ENCODE measurements around the gene NGDN.
A peak's percentile ranks its signal among the peaks of the same experiment; 100 is the strongest.

Gene NGDN

GRCh38 chr14:23470947-23471346, 1.4 kb downstream of the NGDN start:
- Histone ChIP-seq H3K27ac (replicated peaks) (no peak overlapping the region), H3K4me3 (replicated peaks; ENCODE audit: insufficient read depth, low read length) (no peak overlapping the region), H3K27me3 (ENCODE audit: insufficient read depth, poor library complexity, severe bottlenecking) (no peaks in the 10 kb centered on the region)
- no peak for DNase-seq (ENCODE audit: low read depth in 1 of 2, low spot score in 1 of 2)
- TF ChIP-seq, protein P1, sequence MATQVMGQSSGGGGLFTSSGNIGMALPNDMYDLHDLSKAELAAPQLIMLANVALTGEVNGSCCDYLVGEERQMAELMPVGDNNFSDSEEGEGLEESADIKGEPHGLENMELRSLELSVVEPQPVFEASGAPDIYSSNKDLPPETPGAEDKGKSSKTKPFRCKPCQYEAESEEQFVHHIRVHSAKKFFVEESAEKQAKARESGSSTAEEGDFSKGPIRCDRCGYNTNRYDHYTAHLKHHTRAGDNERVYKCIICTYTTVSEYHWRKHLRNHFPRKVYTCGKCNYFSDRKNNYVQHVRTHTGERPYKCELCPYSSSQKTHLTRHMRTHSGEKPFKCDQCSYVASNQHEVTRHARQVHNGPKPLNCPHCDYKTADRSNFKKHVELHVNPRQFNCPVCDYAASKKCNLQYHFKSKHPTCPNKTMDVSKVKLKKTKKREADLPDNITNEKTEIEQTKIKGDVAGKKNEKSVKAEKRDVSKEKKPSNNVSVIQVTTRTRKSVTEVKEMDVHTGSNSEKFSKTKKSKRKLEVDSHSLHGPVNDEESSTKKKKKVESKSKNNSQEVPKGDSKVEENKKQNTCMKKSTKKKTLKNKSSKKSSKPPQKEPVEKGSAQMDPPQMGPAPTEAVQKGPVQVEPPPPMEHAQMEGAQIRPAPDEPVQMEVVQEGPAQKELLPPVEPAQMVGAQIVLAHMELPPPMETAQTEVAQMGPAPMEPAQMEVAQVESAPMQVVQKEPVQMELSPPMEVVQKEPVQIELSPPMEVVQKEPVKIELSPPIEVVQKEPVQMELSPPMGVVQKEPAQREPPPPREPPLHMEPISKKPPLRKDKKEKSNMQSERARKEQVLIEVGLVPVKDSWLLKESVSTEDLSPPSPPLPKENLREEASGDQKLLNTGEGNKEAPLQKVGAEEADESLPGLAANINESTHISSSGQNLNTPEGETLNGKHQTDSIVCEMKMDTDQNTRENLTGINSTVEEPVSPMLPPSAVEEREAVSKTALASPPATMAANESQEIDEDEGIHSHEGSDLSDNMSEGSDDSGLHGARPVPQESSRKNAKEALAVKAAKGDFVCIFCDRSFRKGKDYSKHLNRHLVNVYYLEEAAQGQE (IDR thresholded peaks at IDR 0.05; ENCODE audit: insufficient replicate concordance, low read depth), result no peak
- TF ChIP-seq SPI1 (IDR thresholded peaks at IDR 0.05; ENCODE audit: borderline replicate concordance, low read depth) (no peak), POLR2AphosphoS5 (IDR thresholded peaks at IDR 0.05; ENCODE audit: low read depth) (no peak), GABPA (IDR thresholded peaks at IDR 0.05; ENCODE audit: low read depth) (no peak)
- TF ChIP-seq, protein P2, sequence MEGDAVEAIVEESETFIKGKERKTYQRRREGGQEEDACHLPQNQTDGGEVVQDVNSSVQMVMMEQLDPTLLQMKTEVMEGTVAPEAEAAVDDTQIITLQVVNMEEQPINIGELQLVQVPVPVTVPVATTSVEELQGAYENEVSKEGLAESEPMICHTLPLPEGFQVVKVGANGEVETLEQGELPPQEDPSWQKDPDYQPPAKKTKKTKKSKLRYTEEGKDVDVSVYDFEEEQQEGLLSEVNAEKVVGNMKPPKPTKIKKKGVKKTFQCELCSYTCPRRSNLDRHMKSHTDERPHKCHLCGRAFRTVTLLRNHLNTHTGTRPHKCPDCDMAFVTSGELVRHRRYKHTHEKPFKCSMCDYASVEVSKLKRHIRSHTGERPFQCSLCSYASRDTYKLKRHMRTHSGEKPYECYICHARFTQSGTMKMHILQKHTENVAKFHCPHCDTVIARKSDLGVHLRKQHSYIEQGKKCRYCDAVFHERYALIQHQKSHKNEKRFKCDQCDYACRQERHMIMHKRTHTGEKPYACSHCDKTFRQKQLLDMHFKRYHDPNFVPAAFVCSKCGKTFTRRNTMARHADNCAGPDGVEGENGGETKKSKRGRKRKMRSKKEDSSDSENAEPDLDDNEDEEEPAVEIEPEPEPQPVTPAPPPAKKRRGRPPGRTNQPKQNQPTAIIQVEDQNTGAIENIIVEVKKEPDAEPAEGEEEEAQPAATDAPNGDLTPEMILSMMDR (IDR thresholded peaks at IDR 0.05; ENCODE audit: insufficient read depth, low read length), result no peak

- DNase-seq (ENCODE audit: low read depth in 1 of 2, low spot score in 1 of 2), result peak; percentile 30 to 63
- TF ChIP-seq, protein P2 (IDR thresholded peaks at IDR 0.05; ENCODE audit: insufficient read depth, low read length), result peak; percentile 32
- TF ChIP-seq GABPA (IDR thresholded peaks at IDR 0.05; ENCODE audit: low read depth), result no peak
- no peaks in the 10 kb centered on the region for H3K27me3 ChIP-seq (ENCODE audit: insufficient read depth, poor library complexity, severe bottlenecking)
- no peak overlapping the region for H3K27ac ChIP-seq (replicated peaks)
- no peak overlapping the region for H3K4me3 ChIP-seq (replicated peaks; ENCODE audit: insufficient read depth, low read length)
These were observed 8.7 kb downstream of the NGDN start for GRCh38 chr14:23478109-23478759.

DNA sequence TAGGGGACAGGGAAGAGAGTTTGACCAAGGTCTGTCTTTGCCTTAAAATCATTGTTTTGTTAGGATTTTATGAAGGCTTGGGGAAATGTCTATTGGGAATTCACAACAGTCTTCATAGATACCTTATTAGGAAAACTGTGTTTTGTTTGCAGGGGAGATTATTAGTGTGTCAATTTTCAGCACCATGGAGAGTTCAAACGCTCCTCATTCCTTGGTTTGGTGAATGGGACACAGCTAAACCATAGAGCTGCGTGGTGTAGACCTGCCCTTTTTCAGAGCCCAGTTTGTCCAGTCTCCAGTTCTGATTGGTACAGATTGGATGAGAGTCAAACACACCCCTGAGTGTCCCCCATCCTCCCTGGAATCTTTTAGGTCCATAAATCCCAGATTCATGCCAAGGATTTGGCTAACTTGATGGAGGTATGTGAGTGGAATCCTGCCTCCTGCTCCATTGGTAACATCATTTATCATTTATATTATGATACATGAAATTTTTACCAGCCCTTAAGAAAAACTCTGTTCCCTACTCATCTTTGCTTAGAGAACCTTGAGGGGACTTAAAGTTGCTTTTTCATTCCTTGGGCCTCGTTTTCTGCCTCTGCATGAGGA, 12.0 kb downstream of the NGDN start:
- DNase-seq (ENCODE audit: low read depth in 1 of 2, low spot score in 1 of 2), result no peak
- H3K27me3 ChIP-seq (ENCODE audit: insufficient read depth, poor library complexity, severe bottlenecking), result no peaks in the 10 kb centered on the region
- H3K27ac ChIP-seq (replicated peaks), result no peak overlapping the region
- TF ChIP-seq GABPA (IDR thresholded peaks at IDR 0.05; ENCODE audit: low read depth), result no peak
- TF ChIP-seq, protein P1 (IDR thresholded peaks at IDR 0.05; ENCODE audit: insufficient replicate concordance, low read depth), result peak; percentile 93
- H3K4me3 ChIP-seq (replicated peaks; ENCODE audit: insufficient read depth, low read length), result no peak overlapping the region

DNA sequence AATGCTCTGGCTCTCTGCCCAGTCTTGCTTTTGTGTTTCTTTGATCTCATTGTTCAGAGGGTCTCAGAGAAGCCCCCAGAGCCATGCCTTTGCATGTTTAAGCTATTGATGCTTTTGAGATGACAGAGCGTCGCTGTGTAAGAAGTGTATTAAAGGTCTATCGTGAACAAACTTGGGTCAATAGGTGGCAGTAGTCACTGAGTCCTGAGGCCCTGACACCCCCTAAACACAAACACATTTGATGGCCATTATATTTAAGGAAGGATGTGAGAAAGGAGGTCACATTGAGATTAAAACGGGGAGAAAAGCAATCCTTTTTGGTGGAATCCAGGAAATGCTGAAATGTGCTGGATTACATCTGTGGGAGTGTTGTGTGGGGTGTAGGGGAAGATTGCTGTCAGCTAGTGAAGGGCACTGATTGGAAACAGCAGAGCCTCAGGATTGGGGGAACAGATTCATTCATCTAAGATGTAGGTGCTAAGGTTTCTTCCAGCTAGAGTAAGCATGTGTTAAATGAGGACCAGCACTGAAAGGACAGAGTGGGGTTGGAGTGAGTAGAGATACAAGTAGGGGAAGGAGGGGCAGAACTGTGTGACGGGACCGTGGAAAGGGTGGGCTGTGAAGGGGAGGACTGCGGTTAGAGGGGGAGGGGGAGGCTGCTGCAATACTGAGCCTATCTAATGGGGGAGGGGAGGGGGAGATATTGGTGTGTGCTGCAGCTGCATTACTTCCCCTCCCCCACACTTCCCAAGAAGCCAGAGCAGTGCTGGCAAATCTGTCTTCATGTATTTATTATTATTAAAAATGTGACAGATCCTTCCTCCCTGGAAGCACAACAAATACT, 12.7 kb downstream of the NGDN start:
- TF ChIP-seq GABPA (IDR thresholded peaks at IDR 0.05; ENCODE audit: low read depth), result no peak
- TF ChIP-seq, protein P1 (IDR thresholded peaks at IDR 0.05; ENCODE audit: insufficient replicate concordance, low read depth), result no peak

More for the DNA sequence above, 12.7 kb downstream of the NGDN start:
- DNase-seq (ENCODE audit: low read depth in 1 of 2, low spot score in 1 of 2), result no peak
- Histone ChIP-seq H3K4me3 (replicated peaks; ENCODE audit: insufficient read depth, low read length) (no peak overlapping the region), H3K27ac (replicated peaks) (no peak overlapping the region), H3K27me3 (ENCODE audit: insufficient read depth, poor library complexity, severe bottlenecking) (no peaks in the 10 kb centered on the region)

Data from HL-60 (cell line).